ENCODE data around the gene SLC6A3. TPM values are rescaled to one million over a fixed set of nuclear protein-coding genes. Genes with fewer than 3 reads are reported as not detected.

The SLC6A3 gene
- total and polyA plus RNA-seq, 2 donors (not counting 3 experiments of a cell fraction or from before 2014, with no cell fraction given): not detected

DNA sequence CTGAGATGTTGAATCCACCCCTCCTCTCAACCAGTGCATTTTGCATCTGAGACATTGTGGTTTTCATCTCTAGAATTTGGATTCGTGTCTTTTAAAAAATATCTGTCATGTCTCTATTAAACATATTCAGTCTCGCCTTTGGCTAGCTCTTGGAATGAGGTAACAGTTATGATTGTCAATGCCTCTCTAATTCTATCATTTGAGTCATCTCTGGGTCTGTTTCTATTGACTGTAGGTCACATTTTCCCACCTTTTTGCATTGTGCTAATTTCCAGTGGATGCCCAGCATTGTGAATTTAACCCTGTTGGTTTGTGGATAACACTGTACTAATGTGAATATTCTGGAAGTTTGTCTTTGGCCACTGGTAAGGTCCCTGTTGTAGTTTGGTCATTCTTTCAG lies 8.4 kb upstream of the SLC6A3 start:
- Histone ChIP-seq H4K20me1 (replicated peaks; ENCODE audit: control insufficient read depth, extremely low read depth, insufficient read depth, low read length) (no peaks in the 10 kb centered on the region), H3K9ac (replicated peaks; ENCODE audit: extremely low read depth, insufficient read depth, low read length) (no peak overlapping the region), H3K36me3 (ENCODE audit: control insufficient read depth in 2 of 2, extremely low read depth in 1 of 2, insufficient read depth in 2 of 2, low read length in 2 of 2) (no peaks in the 10 kb centered on the region), H3K9me3 (replicated peaks; ENCODE audit: control insufficient read depth, insufficient read depth, low read length) (peaks cover 5% of the 10 kb centered on the region), H2AFZ (ENCODE audit: low read depth, low read length) (no peak overlapping the region), H3K9me1 (replicated peaks; ENCODE audit: control insufficient read depth, extremely low read depth, insufficient read depth, low read length) (no peaks in the 10 kb centered on the region), H3K4me1 (ENCODE audit: control insufficient read depth, extremely low read depth, insufficient read depth, low read length) (no peaks in the 10 kb centered on the region), H3K79me2 (ENCODE audit: control insufficient read depth, insufficient read depth, low read length) (no peaks in the 10 kb centered on the region), H3K27me3 (ENCODE audit: control insufficient read depth in 2 of 2, insufficient read depth in 2 of 2, low read length in 2 of 2) (peaks cover 5 to 11% of the 10 kb centered on the region in 2 experiments), H3K4me3 (replicated peaks in 1 of 3; ENCODE audit: insufficient read depth in 1 of 3, low read depth in 1 of 3, low read length in 3 of 3) (no peak overlapping the region), H3K27ac (ENCODE audit: insufficient read depth, low read depth, low read length) (no peak overlapping the region), H3K4me2 (ENCODE audit: insufficient read depth, low read length) (no peak overlapping the region)
- TF ChIP-seq GATA2 (IDR thresholded peaks at IDR 0.05; ENCODE audit: insufficient read depth, insufficient read length, low read depth, low read length) (no peak), FOS (IDR thresholded peaks at IDR 0.05; ENCODE audit: borderline replicate concordance, insufficient read depth, low read length) (no peak), EZH2 (IDR thresholded peaks at IDR 0.05; ENCODE audit: borderline replicate concordance, low read depth, low read length, severe bottlenecking) (no peak), JUN (IDR thresholded peaks at IDR 0.05; ENCODE audit: borderline replicate concordance, insufficient read depth, insufficient read length, low read depth) (no peak), POLR2AphosphoS5 (IDR thresholded peaks at IDR 0.05; ENCODE audit: insufficient read depth, low read depth, low read length) (no peak), MYC (IDR thresholded peaks at IDR 0.05; ENCODE audit: low read depth, low read length) (no peak), POLR2A (IDR thresholded peaks at IDR 0.05; ENCODE audit: low read depth, low read length) (no peak)
- TF ChIP-seq, protein P1, sequence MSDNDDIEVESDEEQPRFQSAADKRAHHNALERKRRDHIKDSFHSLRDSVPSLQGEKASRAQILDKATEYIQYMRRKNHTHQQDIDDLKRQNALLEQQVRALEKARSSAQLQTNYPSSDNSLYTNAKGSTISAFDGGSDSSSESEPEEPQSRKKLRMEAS (IDR thresholded peaks at IDR 0.05; ENCODE audit: insufficient read depth, insufficient read length): no peak
- TF ChIP-seq, protein P2, sequence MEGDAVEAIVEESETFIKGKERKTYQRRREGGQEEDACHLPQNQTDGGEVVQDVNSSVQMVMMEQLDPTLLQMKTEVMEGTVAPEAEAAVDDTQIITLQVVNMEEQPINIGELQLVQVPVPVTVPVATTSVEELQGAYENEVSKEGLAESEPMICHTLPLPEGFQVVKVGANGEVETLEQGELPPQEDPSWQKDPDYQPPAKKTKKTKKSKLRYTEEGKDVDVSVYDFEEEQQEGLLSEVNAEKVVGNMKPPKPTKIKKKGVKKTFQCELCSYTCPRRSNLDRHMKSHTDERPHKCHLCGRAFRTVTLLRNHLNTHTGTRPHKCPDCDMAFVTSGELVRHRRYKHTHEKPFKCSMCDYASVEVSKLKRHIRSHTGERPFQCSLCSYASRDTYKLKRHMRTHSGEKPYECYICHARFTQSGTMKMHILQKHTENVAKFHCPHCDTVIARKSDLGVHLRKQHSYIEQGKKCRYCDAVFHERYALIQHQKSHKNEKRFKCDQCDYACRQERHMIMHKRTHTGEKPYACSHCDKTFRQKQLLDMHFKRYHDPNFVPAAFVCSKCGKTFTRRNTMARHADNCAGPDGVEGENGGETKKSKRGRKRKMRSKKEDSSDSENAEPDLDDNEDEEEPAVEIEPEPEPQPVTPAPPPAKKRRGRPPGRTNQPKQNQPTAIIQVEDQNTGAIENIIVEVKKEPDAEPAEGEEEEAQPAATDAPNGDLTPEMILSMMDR (IDR thresholded peaks at IDR 0.05; ENCODE audit: extremely low read depth in 1 of 2, insufficient read depth in 1 of 2, low read depth in 1 of 2, low read length in 2 of 2): no peak
- no TSS peak for BruUV-seq (replicated peaks)
- no peak for DNase-seq (ENCODE audit: low read depth, low spot score)
- dilution Hi-C loops (cut with MboI; ENCODE audit: extremely low pct_ligation_motif_present, low sequenced_read_pairs) (no loop called here), intact Hi-C loops (cut with micrococcal nuclease) (no loop called here)
- POLR2A ChIA-PET: no interaction called here
- no peak for FAIRE-seq
- CTCF ChIA-PET: no interaction called here
